ENCODE measurements around the gene GBE1.

The GBE1 gene

GRCh38 chr3:81696090-81696489 is 65.4 kb downstream of the GBE1 start:
- DNase-seq = no peak

- DNase-seq = no peak
These were observed 66.1 kb downstream of the GBE1 start for GRCh38 chr3:81695302-81695701.

- no peak for DNase-seq
These were observed 66.8 kb downstream of the GBE1 start for GRCh38 chr3:81694662-81695061.

GRCh38 chr3:81692766-81693165 is 68.7 kb downstream of the GBE1 start:
- DNase-seq = no peak

- no peak for DNase-seq
These were observed 71.8 kb downstream of the GBE1 start for GRCh38 chr3:81689617-81690016.

GRCh38 chr3:81684751-81685395 is 76.6 kb downstream of the GBE1 start:
- peak; percentile 73 for DNase-seq

- DNase-seq = no peak
These were observed 84.6 kb downstream of the GBE1 start for GRCh38 chr3:81676706-81677456.

- DNase-seq = no peak
These were observed 86.8 kb downstream of the GBE1 start for GRCh38 chr3:81674690-81675089.

GRCh38 chr3:81668283-81668682 is 93.2 kb downstream of the GBE1 start:
- DNase-seq = no peak

GRCh38 chr3:81666502-81667121 is 94.8 kb downstream of the GBE1 start:
- DNase-seq = peak; percentile 31

GRCh38 chr3:81663114-81663513 is 98.3 kb downstream of the GBE1 start:
- no peak for DNase-seq

GRCh38 chr3:81660036-81660435 is 101.4 kb downstream of the GBE1 start:
- no peak for DNase-seq

GRCh38 chr3:81658322-81658997 is 103.0 kb downstream of the GBE1 start:
- no peak for DNase-seq

- no peak for DNase-seq
These were observed 110.3 kb downstream of the GBE1 start for GRCh38 chr3:81651139-81651538.

- no peak for DNase-seq
These were observed 111.3 kb downstream of the GBE1 start for GRCh38 chr3:81650187-81650586.

- no peak for DNase-seq
These were observed 116.2 kb downstream of the GBE1 start for GRCh38 chr3:81645248-81645647.

GRCh38 chr3:81643721-81644120 is 117.7 kb downstream of the GBE1 start:
- peak; percentile 39 for DNase-seq

GRCh38 chr3:81638480-81638879 is 123.0 kb downstream of the GBE1 start:
- DNase-seq = no peak

GRCh38 chr3:81632659-81633058 is 128.8 kb downstream of the GBE1 start:
- DNase-seq = no peak

GRCh38 chr3:81624756-81625155 is 136.7 kb downstream of the GBE1 start:
- no peak for DNase-seq

GRCh38 chr3:81622395-81622794 is 139.1 kb downstream of the GBE1 start:
- DNase-seq = no peak

- no peak for DNase-seq
These were observed 140.2 kb downstream of the GBE1 start for GRCh38 chr3:81621277-81621676.

GRCh38 chr3:81620849-81621248 is 140.6 kb downstream of the GBE1 start:
- DNase-seq = no peak

- DNase-seq = no peak
These were observed 148.7 kb downstream of the GBE1 start for GRCh38 chr3:81612768-81613167.

All from OCI-M1 (cell line).